H1 (cell line): Measurements from ENCODE around the gene XIRP1. TPM values are rescaled to one million over a fixed set of nuclear protein-coding genes. Genes with fewer than 3 reads are reported as not detected.

Experiments used
- CREB1 ChIP-seq: IDR thresholded peaks from 2 replicates; pipeline ENCODE4 v1.6.1; 2012; ENCODE audit warnings: inconsistent platforms
- FOSL1 ChIP-seq: IDR thresholded peaks from 2 replicates; pipeline ENCODE4 v1.6.1; 2011; ENCODE audit warnings: mild to moderate bottlenecking, low read depth, low read length, moderate library complexity; ENCODE audit not compliant: insufficient read depth
- JUN ChIP-seq: IDR thresholded peaks from 2 replicates; pipeline ENCODE4 v1.6.1; 2011; ENCODE audit warnings: low read depth, mild to moderate bottlenecking, improper control_type of control experiment, low read length
- JUND ChIP-seq: IDR thresholded peaks from 2 replicates; pipeline ENCODE4 v1.6.1; 2011; ENCODE audit warnings: mild to moderate bottlenecking, improper control_type of control experiment, low read length
- SIRT6 ChIP-seq: IDR thresholded peaks from one replicate; pipeline ENCODE4 v1.7.1; 2012; ENCODE audit warnings: low read length, inconsistent platforms
- TCF12 ChIP-seq: IDR thresholded peaks from 2 replicates; pipeline ENCODE4 v1.6.1; 2011; ENCODE audit warnings: low read depth, mild to moderate bottlenecking, low read length
- polyA plus RNA-seq, 7 experiments: library from polyadenylated mRNA; depleted of rRNA in 3 of 7; stranded (reverse) in 5 of 7; unstranded in 2 of 7; fragments of >200 nt in 5 of 7; fragments of 200-250 nt in 2 of 7; gene quantifications; 1 replicate in 5 of 7; 2 replicates in 1 of 7; 4 replicates in 1 of 7; pipeline versions ENCODE4 v1.2.1 to v1.2.3, GENCODE V29; 2011 to 2013; ENCODE audit warnings: missing spikeins in 2 of 7, mixed read lengths in 2 of 7
- total RNA-seq: library from RNA; stranded (reverse); fragmentation: NEBNext Ultra II Directional; extraction: Animal tissue kit (Norgen Biotek cat#: 25700); gene quantifications from 2 replicates; pipeline ENCODE4 v1.2.1, GENCODE V29; 2021
- TF ChIP-seq, protein P1 (sequence below), 3 experiments: IDR thresholded peaks; 1 replicate in 2 of 3; 2 replicates in 1 of 3; pipeline versions ENCODE4 v1.5.1 to v1.6.1; 2011; ENCODE audit warnings: low read length in 3 of 3, mild to moderate bottlenecking in 3 of 3, inconsistent platforms in 2 of 3, low read depth in 1 of 3, moderate library complexity in 1 of 3; ENCODE audit not compliant: insufficient read depth in 1 of 3; ENCODE audit errors: control extremely low read depth in 1 of 3

XIRP1 gene
- total and polyA plus RNA-seq, 2 of the 8 experiments (the other 6 are each of a cell fraction or from before 2014, with no cell fraction given) = not detected

DNA sequence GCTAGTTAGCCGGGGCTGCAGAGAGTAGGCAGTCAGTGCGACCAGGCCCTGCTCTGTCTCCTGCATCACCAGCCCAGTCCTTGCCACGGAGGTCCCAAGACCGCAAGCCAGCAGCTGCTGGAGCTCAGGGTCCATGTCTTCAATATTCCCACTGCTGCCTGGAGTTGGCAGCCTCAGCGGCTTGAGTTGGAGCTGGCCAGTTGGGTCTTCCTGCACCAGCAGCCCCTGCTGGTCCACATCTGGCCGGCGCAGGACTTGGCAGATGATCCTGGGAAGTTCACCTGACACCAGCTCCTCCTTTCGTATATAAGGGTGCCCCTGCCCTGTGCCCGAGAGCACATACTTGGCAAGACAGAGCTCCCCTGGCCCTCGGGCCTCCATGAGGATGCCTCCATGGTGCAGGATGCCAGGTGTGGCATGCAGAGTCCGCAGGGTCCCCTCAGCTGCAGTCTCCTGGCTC lies 5.7 kb downstream of the XIRP1 start (continued):
- no peak for TF ChIP-seq JUN
- no peak for TF ChIP-seq TCF12
- no peak for TF ChIP-seq JUND
- no peak for TF ChIP-seq SIRT6
- no peak for TF ChIP-seq CREB1
- no peak for TF ChIP-seq FOSL1
- TF ChIP-seq, protein P1, sequence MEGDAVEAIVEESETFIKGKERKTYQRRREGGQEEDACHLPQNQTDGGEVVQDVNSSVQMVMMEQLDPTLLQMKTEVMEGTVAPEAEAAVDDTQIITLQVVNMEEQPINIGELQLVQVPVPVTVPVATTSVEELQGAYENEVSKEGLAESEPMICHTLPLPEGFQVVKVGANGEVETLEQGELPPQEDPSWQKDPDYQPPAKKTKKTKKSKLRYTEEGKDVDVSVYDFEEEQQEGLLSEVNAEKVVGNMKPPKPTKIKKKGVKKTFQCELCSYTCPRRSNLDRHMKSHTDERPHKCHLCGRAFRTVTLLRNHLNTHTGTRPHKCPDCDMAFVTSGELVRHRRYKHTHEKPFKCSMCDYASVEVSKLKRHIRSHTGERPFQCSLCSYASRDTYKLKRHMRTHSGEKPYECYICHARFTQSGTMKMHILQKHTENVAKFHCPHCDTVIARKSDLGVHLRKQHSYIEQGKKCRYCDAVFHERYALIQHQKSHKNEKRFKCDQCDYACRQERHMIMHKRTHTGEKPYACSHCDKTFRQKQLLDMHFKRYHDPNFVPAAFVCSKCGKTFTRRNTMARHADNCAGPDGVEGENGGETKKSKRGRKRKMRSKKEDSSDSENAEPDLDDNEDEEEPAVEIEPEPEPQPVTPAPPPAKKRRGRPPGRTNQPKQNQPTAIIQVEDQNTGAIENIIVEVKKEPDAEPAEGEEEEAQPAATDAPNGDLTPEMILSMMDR (IDR thresholded peaks at IDR 0.05; ENCODE audit: control extremely low read depth in 1 of 3, insufficient read depth in 1 of 3, low read depth in 1 of 3, low read length in 3 of 3) = no peak
